SK-N-SH (cell line): Measurements from ENCODE around the gene RER1. TPM values are rescaled to one million over a fixed set of nuclear protein-coding genes. Genes with fewer than 3 reads are reported as not detected.

ENCODE experiments used
- CTCF ChIA-PET: fragments of 300-600, 350-600 bp; formaldehyde crosslinking; extraction: SDS; loops from one replicate; lab custom pipeline; 2021; lab: Yijun Ruan, JAX
- POLR2A ChIA-PET: fragments of 350-600 bp; sonication (Branson Sonifier 250); formaldehyde crosslinking; extraction: SDS; loops from one replicate; lab custom pipeline; 2020; ENCODE audit warnings: antibody characterized with exemption, inconsistent platforms; lab: Yijun Ruan, JAX
- DNase-seq: peaks from one replicate; pipeline ENCODE4 v3.0.0; 2012
- H2AFZ ChIP-seq: fragments of 200-600 bp; sonication (generic); 2 replicates; pipeline ENCODE4 v1.8.1; 2016; ENCODE audit warnings: antibody characterized with exemption, mild to moderate bottlenecking, low read depth
- H3F3A ChIP-seq: fragments of 200-600 bp; sonication (generic); replicated peaks from 2 replicates; pipeline ENCODE3; 2016; ENCODE audit warnings: antibody characterized with exemption, mild to moderate bottlenecking; ENCODE audit not compliant: insufficient read depth
- H3K27ac ChIP-seq, 2 experiments: fragments of 200-500 bp in 1 of 2; fragments of 200-600 bp in 1 of 2; sonication (Bioruptor generic) in 1 of 2; sonication (generic), shearing (Covaris generic) in 1 of 2; 2 replicates each; pipeline versions ENCODE4 v1.5.1 to v1.6.1; 2014 to 2016; ENCODE audit warnings: low read depth in 2 of 2, inconsistent platforms in 1 of 2, low read length in 1 of 2, mild to moderate bottlenecking in 1 of 2, mixed read lengths in 1 of 2
- H3K27me3 ChIP-seq: fragments of 200-600 bp; sonication (generic), shearing (Covaris generic); 2 replicates; pipeline ENCODE4 v1.6.1; 2016; ENCODE audit warnings: mixed run types; ENCODE audit not compliant: insufficient read depth
- H3K36me3 ChIP-seq, 2 experiments: fragments of 200-500 bp in 1 of 2; fragments of 200-600 bp in 1 of 2; sonication (Bioruptor generic) in 1 of 2; sonication (generic) in 1 of 2; replicated peaks in 1 of 2; 2 replicates each; pipeline versions ENCODE3 to v1.5.1; 2014 to 2016; ENCODE audit warnings: low read length in 1 of 2, mild to moderate bottlenecking in 1 of 2; ENCODE audit not compliant: insufficient read depth in 2 of 2, control insufficient read depth in 1 of 2
- H3K4me1 ChIP-seq, 2 experiments: fragments of 200-500 bp in 1 of 2; fragments of 200-600 bp in 1 of 2; sonication (Bioruptor generic) in 1 of 2; sonication (generic), shearing (Covaris generic) in 1 of 2; 2 replicates each; pipeline versions ENCODE4 v1.5.1 to v1.6.1; 2014 to 2016; ENCODE audit warnings: low read depth in 1 of 2, low read length in 1 of 2, mixed run types in 1 of 2; ENCODE audit not compliant: insufficient read depth in 2 of 2, control insufficient read depth in 1 of 2
- H3K4me2 ChIP-seq: fragments of 200-600 bp; sonication (generic), shearing (Covaris generic); 2 replicates; pipeline ENCODE4 v1.6.1; 2017; ENCODE audit warnings: mixed run types
- H3K4me3 ChIP-seq, 2 experiments: fragments of 200-500 bp in 1 of 2; fragments of 200-600 bp in 1 of 2; sonication (Bioruptor generic) in 1 of 2; sonication (generic), shearing (Covaris generic) in 1 of 2; 2 replicates each; pipeline versions ENCODE4 v1.5.1 to v1.8.1; 2014 to 2016; ENCODE audit warnings: low read depth in 2 of 2, inconsistent platforms in 1 of 2, low read length in 1 of 2, mild to moderate bottlenecking in 1 of 2, mixed read lengths in 1 of 2, moderate library complexity in 1 of 2
- H3K79me2 ChIP-seq: fragments of 200-600 bp; sonication (generic); 2 replicates; pipeline ENCODE4 v1.8.1; 2017; ENCODE audit warnings: mild to moderate bottlenecking; ENCODE audit not compliant: insufficient read depth
- H3K9ac ChIP-seq: fragments of 200-600 bp; sonication (generic); 2 replicates; pipeline ENCODE4 v1.6.1; 2017; ENCODE audit warnings: mixed run types
- H3K9me2 ChIP-seq: fragments of 200-600 bp; sonication (generic); 2 replicates; pipeline ENCODE4 v1.6.1; 2017; ENCODE audit warnings: mixed run types
- H3K9me3 ChIP-seq: fragments of 200-600 bp; sonication (generic); 2 replicates; pipeline ENCODE4 v1.6.1; 2017; ENCODE audit warnings: mixed run types, mild to moderate bottlenecking, moderate library complexity
- H4K20me1 ChIP-seq: fragments of 200-600 bp; sonication (generic); 2 replicates; pipeline ENCODE4 v1.6.1; 2017; ENCODE audit warnings: mild to moderate bottlenecking, mixed run types; ENCODE audit not compliant: insufficient read depth
- EP300 ChIP-seq, 2 experiments: IDR thresholded peaks; 2 replicates each; pipeline versions ENCODE4 v1.4.0 to v1.6.1; 2012; ENCODE audit warnings: borderline replicate concordance in 1 of 2, low read depth in 1 of 2, low read length in 1 of 2
- EZH2phosphoT487 ChIP-seq: fragments of 200-600 bp; sonication (generic); IDR thresholded peaks from 2 replicates; pipeline ENCODE4 v1.6.1; 2017; ENCODE audit warnings: low read depth, mixed run types, mild to moderate bottlenecking, antibody characterized with exemption, moderate library complexity, borderline replicate concordance
- FOSL2 ChIP-seq: IDR thresholded peaks from 2 replicates; pipeline ENCODE4 v1.4.0; 2012; ENCODE audit warnings: low read depth, mild to moderate bottlenecking, moderate library complexity, borderline replicate concordance
- FOXM1 ChIP-seq: IDR thresholded peaks from 2 replicates; pipeline ENCODE4 v1.4.0; 2012; ENCODE audit warnings: low read depth, mild to moderate bottlenecking
- GATA2 ChIP-seq: sonication (generic); formaldehyde crosslinking; IDR thresholded peaks from 2 replicates; pipeline ENCODE4 v1.5.0; 2020; ENCODE audit warnings: mild to moderate bottlenecking, missing genetic modification reagents
- POLR2AphosphoS5 ChIP-seq: IDR thresholded peaks from 2 replicates; pipeline ENCODE4 v1.6.1; 2012; ENCODE audit warnings: low read depth, low read length
- SIN3A ChIP-seq: IDR thresholded peaks from 2 replicates; pipeline ENCODE4 v1.6.1; 2012; ENCODE audit warnings: low read depth, mild to moderate bottlenecking, low read length, moderate library complexity, borderline replicate concordance
- SMC3 ChIP-seq: IDR thresholded peaks from 2 replicates; pipeline ENCODE4 v1.6.1; 2012; ENCODE audit warnings: low read depth, low read length, improper control_type of control experiment
- WGBS: methylation state at CpG from one replicate; pipeline ENCODE4 v1.1.6; 2017; ENCODE audit warnings: low lambda C conversion rate; 5-methylcytosine and 5-hydroxymethylcytosine counted together
- polyA plus RNA-seq, 3 experiments: library from polyadenylated mRNA; depleted of rRNA; stranded (reverse); fragments of >200 nt; gene quantifications; 2 replicates each; pipeline ENCODE4 v1.2.3, GENCODE V29; 2012
- TF ChIP-seq, protein P1 (sequence below): fragments of 150-350 bp; IDR thresholded peaks from 2 replicates; pipeline ENCODE4 v1.6.1; 2016; ENCODE audit warnings: mild to moderate bottlenecking, low read depth, low read length
- TF ChIP-seq, protein P2 (sequence below): fragments of 150-350 bp; IDR thresholded peaks from 2 replicates; pipeline ENCODE4 v1.6.1; 2017; ENCODE audit warnings: antibody characterized with exemption, low read length, low read depth, borderline replicate concordance
- TF ChIP-seq, protein P3 (sequence below): IDR thresholded peaks from 2 replicates; pipeline ENCODE4 v1.4.0; 2012; ENCODE audit warnings: low read depth, borderline replicate concordance
- TF ChIP-seq, protein P4 (sequence below): IDR thresholded peaks from 2 replicates; pipeline ENCODE4 v1.6.1; 2012; ENCODE audit warnings: mild to moderate bottlenecking, low read depth, low read length, moderate library complexity

RER1 gene
- polyA plus RNA-seq, 1 of the 3 experiments (the other 2 are of a cell fraction): 181 TPM

DNA sequence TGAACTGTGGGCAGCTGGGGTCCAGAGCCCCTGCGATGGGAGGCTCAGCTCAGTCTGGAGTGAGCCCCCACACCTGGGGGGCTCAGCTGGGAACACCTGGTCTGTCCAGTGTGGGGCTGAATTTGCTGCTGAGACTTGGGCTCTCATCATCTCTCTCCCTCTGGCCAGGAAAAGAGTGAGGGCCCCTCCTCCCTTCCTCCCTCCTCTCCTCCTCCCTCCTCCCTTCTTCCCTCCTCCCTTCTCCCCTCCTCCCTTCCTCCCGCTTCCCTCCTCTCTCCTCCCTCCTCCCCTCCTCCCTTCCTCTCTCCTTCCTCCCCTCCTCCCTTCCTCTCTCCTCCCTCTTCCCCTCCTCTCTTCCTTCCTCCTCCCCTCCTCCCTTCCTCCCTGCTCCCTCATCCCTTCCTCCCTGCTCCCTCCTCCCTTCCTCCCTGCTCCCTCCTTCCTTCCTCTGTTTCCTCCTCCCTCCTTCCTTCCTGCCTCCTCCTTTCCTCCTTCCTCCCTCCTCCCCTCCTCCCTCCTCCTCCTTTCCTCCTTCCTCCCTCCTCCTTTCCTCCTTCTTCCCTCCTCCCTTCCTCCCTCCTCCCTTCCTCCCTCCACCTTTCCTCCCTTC is 44.2 kb downstream of the RER1 start (continued):
- TF ChIP-seq, protein P1, sequence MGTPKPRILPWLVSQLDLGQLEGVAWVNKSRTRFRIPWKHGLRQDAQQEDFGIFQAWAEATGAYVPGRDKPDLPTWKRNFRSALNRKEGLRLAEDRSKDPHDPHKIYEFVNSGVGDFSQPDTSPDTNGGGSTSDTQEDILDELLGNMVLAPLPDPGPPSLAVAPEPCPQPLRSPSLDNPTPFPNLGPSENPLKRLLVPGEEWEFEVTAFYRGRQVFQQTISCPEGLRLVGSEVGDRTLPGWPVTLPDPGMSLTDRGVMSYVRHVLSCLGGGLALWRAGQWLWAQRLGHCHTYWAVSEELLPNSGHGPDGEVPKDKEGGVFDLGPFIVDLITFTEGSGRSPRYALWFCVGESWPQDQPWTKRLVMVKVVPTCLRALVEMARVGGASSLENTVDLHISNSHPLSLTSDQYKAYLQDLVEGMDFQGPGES: no peak
- no peak for TF ChIP-seq EP300 (IDR thresholded peaks at IDR 0.05; ENCODE audit: borderline replicate concordance in 1 of 2, low read depth in 1 of 2, low read length in 1 of 2)
- TF ChIP-seq, protein P2, sequence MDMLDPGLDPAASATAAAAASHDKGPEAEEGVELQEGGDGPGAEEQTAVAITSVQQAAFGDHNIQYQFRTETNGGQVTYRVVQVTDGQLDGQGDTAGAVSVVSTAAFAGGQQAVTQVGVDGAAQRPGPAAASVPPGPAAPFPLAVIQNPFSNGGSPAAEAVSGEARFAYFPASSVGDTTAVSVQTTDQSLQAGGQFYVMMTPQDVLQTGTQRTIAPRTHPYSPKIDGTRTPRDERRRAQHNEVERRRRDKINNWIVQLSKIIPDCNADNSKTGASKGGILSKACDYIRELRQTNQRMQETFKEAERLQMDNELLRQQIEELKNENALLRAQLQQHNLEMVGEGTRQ: no peak

DNA sequence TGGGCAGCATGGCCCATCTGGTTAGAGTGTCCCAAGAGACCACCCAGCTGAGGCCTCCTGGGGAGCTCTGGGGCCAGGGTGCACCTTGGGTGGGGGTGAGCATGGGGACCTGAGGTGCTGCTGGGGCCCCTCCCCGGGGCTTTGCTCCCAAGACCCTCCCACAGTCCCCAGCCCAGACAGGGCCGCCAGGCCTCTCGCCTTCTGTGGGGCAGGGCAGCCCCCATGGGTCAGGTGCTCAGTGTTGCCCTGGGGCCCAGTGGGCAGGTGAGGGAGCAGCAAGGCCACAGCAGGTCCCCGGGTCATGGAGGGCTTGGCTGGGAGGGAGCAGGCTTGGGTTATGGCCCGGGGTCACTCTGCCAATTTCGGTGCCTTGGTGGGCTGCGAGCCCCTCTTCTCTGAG is 45.2 kb downstream of the RER1 start:
- H3F3A ChIP-seq: no peaks in the 10 kb centered on the region
- H4K20me1 ChIP-seq: no peaks in the 10 kb centered on the region
- DNase-seq: no peak
- H3K4me1 ChIP-seq: no peaks in the 10 kb centered on the region; a peak in 1 of 4 replicates
- CTCF ChIA-PET: no interaction called here
- H3K9me2 ChIP-seq: no peaks in the 10 kb centered on the region
- no peak overlapping the region for H3K9ac ChIP-seq
- peaks cover 11% of the 10 kb centered on the region for H3K27me3 ChIP-seq
- no peak overlapping the region for H3K4me2 ChIP-seq
- no peaks in the 10 kb centered on the region for H3K9me3 ChIP-seq
- no peak overlapping the region for H3K27ac ChIP-seq
- no peaks in the 10 kb centered on the region for H3K36me3 ChIP-seq
- POLR2A ChIA-PET: no interaction called here
- H2AFZ ChIP-seq: no peak overlapping the region
- TF ChIP-seq SIN3A (no peak), FOSL2 (no peak)
- H3K4me3 ChIP-seq: no peak overlapping the region
- H3K79me2 ChIP-seq: no peaks in the 10 kb centered on the region
- WGBS: 0% methylated on average over 1 of the region's 7 CpGs

DNA sequence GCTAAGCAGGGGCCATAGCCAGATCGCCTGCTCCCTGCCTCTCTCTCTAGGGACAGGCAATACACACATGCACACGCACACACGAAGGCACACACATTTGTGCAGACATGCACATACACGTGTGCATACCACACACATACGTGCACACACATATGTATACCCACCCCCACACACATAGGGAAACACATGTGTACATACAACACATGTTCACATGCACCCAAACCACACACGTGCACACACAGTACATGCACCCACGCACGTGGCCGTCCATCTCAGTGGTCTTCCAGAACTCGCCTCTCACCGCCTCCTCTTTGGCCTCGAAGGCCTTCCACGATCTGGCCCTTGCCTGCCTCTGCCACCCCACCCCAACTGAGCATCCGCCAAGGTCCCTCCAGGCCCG is 46.0 kb downstream of the RER1 start:
- 69% methylated on average over 15 of the region's 15 CpGs for WGBS
- Histone ChIP-seq H3K4me1 (no peaks in the 10 kb centered on the region), H4K20me1 (no peaks in the 10 kb centered on the region), H3K36me3 (no peaks in the 10 kb centered on the region), H3K4me2 (no peak overlapping the region), H2AFZ (no peak overlapping the region), H3F3A (no peaks in the 10 kb centered on the region), H3K9me2 (no peaks in the 10 kb centered on the region), H3K27ac (no peak overlapping the region), H3K9me3 (no peaks in the 10 kb centered on the region), H3K79me2 (no peaks in the 10 kb centered on the region), H3K4me3 (no peak overlapping the region), H3K9ac (no peak overlapping the region), H3K27me3 (peaks cover 14% of the 10 kb centered on the region)
- POLR2A ChIA-PET: no interaction called here
- TF ChIP-seq, protein P2: no peak
- TF ChIP-seq FOSL2 (no peak), FOXM1 (no peak), EZH2phosphoT487 (no peak), POLR2AphosphoS5 (no peak), GATA2 (no peak), SMC3 (no peak)
- TF ChIP-seq, protein P3, sequence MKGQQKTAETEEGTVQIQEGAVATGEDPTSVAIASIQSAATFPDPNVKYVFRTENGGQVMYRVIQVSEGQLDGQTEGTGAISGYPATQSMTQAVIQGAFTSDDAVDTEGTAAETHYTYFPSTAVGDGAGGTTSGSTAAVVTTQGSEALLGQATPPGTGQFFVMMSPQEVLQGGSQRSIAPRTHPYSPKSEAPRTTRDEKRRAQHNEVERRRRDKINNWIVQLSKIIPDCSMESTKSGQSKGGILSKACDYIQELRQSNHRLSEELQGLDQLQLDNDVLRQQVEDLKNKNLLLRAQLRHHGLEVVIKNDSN: no peak
- TF ChIP-seq, protein P4, sequence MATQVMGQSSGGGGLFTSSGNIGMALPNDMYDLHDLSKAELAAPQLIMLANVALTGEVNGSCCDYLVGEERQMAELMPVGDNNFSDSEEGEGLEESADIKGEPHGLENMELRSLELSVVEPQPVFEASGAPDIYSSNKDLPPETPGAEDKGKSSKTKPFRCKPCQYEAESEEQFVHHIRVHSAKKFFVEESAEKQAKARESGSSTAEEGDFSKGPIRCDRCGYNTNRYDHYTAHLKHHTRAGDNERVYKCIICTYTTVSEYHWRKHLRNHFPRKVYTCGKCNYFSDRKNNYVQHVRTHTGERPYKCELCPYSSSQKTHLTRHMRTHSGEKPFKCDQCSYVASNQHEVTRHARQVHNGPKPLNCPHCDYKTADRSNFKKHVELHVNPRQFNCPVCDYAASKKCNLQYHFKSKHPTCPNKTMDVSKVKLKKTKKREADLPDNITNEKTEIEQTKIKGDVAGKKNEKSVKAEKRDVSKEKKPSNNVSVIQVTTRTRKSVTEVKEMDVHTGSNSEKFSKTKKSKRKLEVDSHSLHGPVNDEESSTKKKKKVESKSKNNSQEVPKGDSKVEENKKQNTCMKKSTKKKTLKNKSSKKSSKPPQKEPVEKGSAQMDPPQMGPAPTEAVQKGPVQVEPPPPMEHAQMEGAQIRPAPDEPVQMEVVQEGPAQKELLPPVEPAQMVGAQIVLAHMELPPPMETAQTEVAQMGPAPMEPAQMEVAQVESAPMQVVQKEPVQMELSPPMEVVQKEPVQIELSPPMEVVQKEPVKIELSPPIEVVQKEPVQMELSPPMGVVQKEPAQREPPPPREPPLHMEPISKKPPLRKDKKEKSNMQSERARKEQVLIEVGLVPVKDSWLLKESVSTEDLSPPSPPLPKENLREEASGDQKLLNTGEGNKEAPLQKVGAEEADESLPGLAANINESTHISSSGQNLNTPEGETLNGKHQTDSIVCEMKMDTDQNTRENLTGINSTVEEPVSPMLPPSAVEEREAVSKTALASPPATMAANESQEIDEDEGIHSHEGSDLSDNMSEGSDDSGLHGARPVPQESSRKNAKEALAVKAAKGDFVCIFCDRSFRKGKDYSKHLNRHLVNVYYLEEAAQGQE: no peak
- no peak for DNase-seq
- CTCF ChIA-PET: no interaction called here
